Progenitor cell of endocrine pancreas (in vitro differentiated cells): ENCODE results near the gene XPNPEP1. TPM values are rescaled to one million over a fixed set of nuclear protein-coding genes. Genes with fewer than 3 reads are reported as not detected.

Experiments
- DNase-seq: peaks from one replicate; pipeline ENCODE4 v3.0.0; 2021; ENCODE audit warnings: low spot score; ENCODE audit not compliant: unreplicated experiment
- H3K27ac Mint-ChIP-seq: 2 replicates; pipeline ENCODE4 v1.8.0; 2021; ENCODE audit warnings: mild to moderate bottlenecking, moderate library complexity, mixed read lengths
- H3K27me3 Mint-ChIP-seq: 2 replicates; pipeline ENCODE4 v1.8.0; 2021; ENCODE audit warnings: mixed read lengths
- H3K36me3 Mint-ChIP-seq: 2 replicates; pipeline ENCODE4 v1.8.0; 2022; ENCODE audit warnings: mixed read lengths; ENCODE audit not compliant: insufficient read depth
- H3K4me1 Mint-ChIP-seq: 2 replicates; pipeline ENCODE4 v1.8.0; 2021; ENCODE audit warnings: low read depth, mixed read lengths
- H3K4me3 Mint-ChIP-seq: 2 replicates; pipeline ENCODE4 v1.8.0; 2021; ENCODE audit warnings: low read depth, mild to moderate bottlenecking, moderate library complexity, mixed read lengths
- H3K9me3 Mint-ChIP-seq: 2 replicates; pipeline ENCODE4 v1.8.0; 2021; ENCODE audit warnings: low read depth, mixed read lengths
- total RNA-seq: library from RNA; stranded (reverse); gene quantifications from 2 replicates; pipeline ENCODE4 v1.2.1, GENCODE V29; 2021
- TF ChIP-seq, protein P1 (sequence below): fragments of 200-600 bp; sonication (generic); IDR thresholded peaks from one replicate; pipeline ENCODE4 v1.5.0; 2021; ENCODE audit warnings: antibody characterized with exemption, mild to moderate bottlenecking; ENCODE audit not compliant: unreplicated experiment

The XPNPEP1 gene
- total RNA-seq, 1 donor from 2014 or later = 40.0 TPM

DNA sequence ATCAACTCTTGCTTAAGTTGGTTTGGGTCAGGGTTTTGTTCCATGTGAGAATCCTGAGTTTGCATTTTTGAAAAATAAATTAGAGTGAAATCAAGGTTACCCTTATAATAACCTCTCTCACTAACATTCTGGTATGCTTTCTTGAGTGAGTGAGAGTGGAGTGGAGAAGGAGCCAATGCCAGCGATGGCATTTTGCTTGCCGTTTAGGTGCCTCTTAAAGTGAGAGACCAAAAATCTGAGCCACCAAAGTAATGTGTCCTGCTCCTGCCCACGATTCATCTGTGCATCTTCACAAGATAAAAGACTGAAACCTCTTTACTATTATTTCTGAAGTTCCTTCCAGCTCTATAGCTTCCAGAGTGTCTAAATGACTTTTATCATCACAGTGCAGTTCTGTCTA, 23.4 kb upstream of the XPNPEP1 start:
- DNase-seq = no peak
- Mint-ChIP-seq H3K36me3 (no peaks in the 10 kb centered on the region), H3K9me3 (no peaks in the 10 kb centered on the region), H3K27me3 (peaks cover 14% of the 10 kb centered on the region), H3K4me3 (no peak overlapping the region), H3K4me1 (no peaks in the 10 kb centered on the region), H3K27ac (no peak overlapping the region)
- TF ChIP-seq, protein P1, sequence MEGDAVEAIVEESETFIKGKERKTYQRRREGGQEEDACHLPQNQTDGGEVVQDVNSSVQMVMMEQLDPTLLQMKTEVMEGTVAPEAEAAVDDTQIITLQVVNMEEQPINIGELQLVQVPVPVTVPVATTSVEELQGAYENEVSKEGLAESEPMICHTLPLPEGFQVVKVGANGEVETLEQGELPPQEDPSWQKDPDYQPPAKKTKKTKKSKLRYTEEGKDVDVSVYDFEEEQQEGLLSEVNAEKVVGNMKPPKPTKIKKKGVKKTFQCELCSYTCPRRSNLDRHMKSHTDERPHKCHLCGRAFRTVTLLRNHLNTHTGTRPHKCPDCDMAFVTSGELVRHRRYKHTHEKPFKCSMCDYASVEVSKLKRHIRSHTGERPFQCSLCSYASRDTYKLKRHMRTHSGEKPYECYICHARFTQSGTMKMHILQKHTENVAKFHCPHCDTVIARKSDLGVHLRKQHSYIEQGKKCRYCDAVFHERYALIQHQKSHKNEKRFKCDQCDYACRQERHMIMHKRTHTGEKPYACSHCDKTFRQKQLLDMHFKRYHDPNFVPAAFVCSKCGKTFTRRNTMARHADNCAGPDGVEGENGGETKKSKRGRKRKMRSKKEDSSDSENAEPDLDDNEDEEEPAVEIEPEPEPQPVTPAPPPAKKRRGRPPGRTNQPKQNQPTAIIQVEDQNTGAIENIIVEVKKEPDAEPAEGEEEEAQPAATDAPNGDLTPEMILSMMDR = no peak

DNA sequence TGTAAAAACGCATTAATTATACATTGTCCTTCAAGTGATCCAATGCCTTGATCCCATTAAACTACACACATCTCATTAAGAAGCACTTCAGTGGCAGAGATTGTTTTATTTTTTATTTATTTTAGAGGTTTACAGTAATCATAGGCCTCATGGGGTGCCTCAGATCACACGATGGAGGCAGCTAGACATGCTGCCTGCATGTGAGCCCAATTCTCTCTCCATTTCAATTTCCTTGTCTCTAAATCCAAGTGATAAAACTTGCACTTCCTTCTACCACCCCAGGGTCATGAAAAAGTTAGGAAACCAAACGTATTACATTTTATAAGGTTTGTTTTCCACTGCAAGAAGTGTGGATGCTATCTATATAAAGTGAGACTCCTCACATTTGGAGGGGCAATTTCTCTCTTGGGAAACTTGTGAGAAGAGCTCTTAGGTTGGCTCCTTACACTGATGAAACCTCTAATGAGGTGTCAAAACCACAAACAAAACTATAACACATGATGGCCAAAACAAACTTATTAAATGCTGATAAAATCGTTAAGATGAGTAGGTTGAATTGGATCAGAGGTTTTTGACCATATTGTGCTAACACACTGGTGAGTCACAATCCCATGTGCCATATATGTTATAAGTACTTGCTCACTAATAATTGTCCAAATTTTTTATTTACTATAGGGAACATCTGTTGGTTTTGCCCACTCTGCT, 22.3 kb upstream of the XPNPEP1 start:
- H3K27me3 Mint-ChIP-seq = peaks cover 17% of the 10 kb centered on the region
- H3K36me3 Mint-ChIP-seq = no peaks in the 10 kb centered on the region
- H3K27ac Mint-ChIP-seq = no peak overlapping the region
- TF ChIP-seq, protein P1 = no peak
- H3K4me3 Mint-ChIP-seq = no peak overlapping the region
- DNase-seq = no peak
- H3K9me3 Mint-ChIP-seq = no peaks in the 10 kb centered on the region
- no peaks in the 10 kb centered on the region for H3K4me1 Mint-ChIP-seq

DNA sequence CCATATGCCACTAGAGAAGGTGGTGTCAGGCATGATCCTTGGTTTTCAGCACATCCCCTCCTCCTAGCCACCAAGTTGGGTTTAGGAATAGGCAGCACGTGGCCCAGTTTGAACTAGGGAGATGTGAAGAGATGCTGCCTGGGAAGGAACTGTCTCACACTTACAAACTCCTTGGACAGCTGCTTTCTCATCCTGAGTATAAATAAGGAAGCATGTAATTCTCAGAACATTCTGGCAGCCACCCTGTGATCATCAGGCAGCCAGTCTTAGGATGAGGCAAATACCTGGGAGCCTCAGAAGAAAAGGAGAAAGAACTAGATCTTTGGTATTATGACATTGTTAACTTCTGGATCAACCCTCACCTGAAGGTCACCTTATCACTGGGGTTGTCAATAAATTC, 21.3 kb upstream of the XPNPEP1 start:
- TF ChIP-seq, protein P1 = no peak
- H3K4me3 Mint-ChIP-seq = no peak overlapping the region
- DNase-seq = no peak
- H3K27me3 Mint-ChIP-seq = peaks cover 17% of the 10 kb centered on the region
- no peak overlapping the region for H3K27ac Mint-ChIP-seq
- H3K9me3 Mint-ChIP-seq = no peaks in the 10 kb centered on the region
- no peaks in the 10 kb centered on the region for H3K4me1 Mint-ChIP-seq
- H3K36me3 Mint-ChIP-seq = no peaks in the 10 kb centered on the region

DNA sequence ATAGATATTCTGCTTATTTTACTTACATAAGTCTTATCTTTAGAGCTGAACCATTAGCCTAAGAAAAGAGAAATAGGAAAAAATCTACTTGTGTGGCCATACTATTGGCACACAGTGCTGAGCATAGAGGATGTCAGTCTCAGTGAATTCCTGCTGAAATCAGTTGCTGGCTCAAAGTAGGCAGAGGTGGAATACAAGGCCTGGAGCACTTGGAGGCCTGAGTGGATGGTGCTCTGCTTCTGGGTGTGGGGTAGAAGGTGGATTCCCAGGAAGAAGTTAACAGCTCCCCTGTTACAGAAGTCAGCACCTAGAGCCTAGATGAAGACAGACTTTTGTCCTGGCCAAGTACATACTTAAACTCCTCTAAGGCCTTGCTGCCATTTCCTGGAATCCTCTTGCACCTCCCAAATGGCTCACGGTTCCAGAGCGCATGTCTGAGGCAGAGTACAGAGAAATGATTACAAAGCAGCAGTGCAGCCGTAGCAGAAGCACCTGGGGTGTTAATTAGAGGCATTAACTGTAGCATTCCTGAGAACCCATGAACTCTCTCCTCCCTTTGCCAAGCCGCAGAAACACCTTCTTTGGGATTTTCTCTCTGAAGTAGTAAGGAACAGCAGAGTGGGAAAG, 18.0 kb upstream of the XPNPEP1 start:
- no peaks in the 10 kb centered on the region for H3K4me1 Mint-ChIP-seq
- no peaks in the 10 kb centered on the region for H3K36me3 Mint-ChIP-seq
- no peaks in the 10 kb centered on the region for H3K9me3 Mint-ChIP-seq

DNA sequence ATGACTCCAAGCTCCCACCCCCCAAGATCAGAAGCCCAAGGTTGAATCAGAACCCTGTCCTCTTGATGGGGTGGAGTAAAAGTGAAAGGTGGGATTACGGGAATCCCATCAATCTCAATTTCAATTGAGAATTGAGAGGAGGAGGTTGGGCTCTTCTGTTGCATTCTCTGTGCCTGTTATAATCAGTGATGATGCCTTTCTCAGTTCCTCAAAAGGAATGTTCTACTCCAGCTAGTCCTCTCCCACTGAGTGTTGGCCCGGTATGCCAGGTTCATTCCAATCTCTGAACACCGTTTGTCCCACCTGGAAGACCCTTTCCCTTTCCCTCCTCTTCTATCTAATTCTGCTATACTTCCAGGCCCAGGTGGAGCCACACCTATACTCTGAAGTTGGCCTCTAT, 17.2 kb upstream of the XPNPEP1 start:
- H3K9me3 Mint-ChIP-seq = no peaks in the 10 kb centered on the region
- H3K36me3 Mint-ChIP-seq = no peaks in the 10 kb centered on the region
- H3K4me3 Mint-ChIP-seq = no peak overlapping the region
- TF ChIP-seq, protein P1 = no peak
- no peaks in the 10 kb centered on the region for H3K4me1 Mint-ChIP-seq
- H3K27me3 Mint-ChIP-seq = peaks cover 20% of the 10 kb centered on the region
- H3K27ac Mint-ChIP-seq = no peak overlapping the region
- DNase-seq = no peak

More for the DNA sequence above, 18.0 kb upstream of the XPNPEP1 start:
- no peak overlapping the region for H3K27ac Mint-ChIP-seq
- TF ChIP-seq, protein P1 = no peak
- H3K27me3 Mint-ChIP-seq = peaks cover 23% of the 10 kb centered on the region
- H3K4me3 Mint-ChIP-seq = no peak overlapping the region
- DNase-seq = no peak
